DND-41 (cell line): ENCODE data around the gene DDX23.

Experiments
- ATAC-seq: fragments of 200-7000 bp; cut with Tn5 transposase; 3 replicates; pipeline ENCODE4 v1.9.1; 2021; ENCODE audit warnings: low read depth; ENCODE audit not compliant: insufficient read depth
- DNase-seq: peaks from one replicate; pipeline ENCODE4 v3.0.0-alpha.2; 2020
- H2AFZ ChIP-seq: 2 replicates; pipeline ENCODE4 v1.6.0; 2012; ENCODE audit warnings: low read depth, low read length
- H3K27ac ChIP-seq: 2 replicates; pipeline ENCODE4 v1.5.1; 2012; ENCODE audit warnings: low read length, inconsistent platforms
- H3K27me3 ChIP-seq: fragments of 200-600 bp; sonication (generic); 2 replicates; pipeline ENCODE4 v1.6.0; 2012; ENCODE audit warnings: low read length, mild to moderate bottlenecking, inconsistent platforms; ENCODE audit not compliant: insufficient read depth, poor library complexity
- H3K36me3 ChIP-seq: 2 replicates; pipeline ENCODE4 v1.5.1; 2012; ENCODE audit warnings: low read length, inconsistent platforms; ENCODE audit not compliant: insufficient read depth
- H3K4me1 ChIP-seq: 2 replicates; pipeline ENCODE4 v1.5.1; 2012; ENCODE audit warnings: mild to moderate bottlenecking, low read length; ENCODE audit not compliant: insufficient read depth
- H3K4me2 ChIP-seq: 2 replicates; pipeline ENCODE4 v1.6.0; 2012; ENCODE audit warnings: mild to moderate bottlenecking, moderate library complexity, low read length, inconsistent platforms; ENCODE audit not compliant: insufficient read depth
- H3K4me3 ChIP-seq, 2 experiments: fragments of 200-600 bp in 1 of 2; shearing (Covaris generic) in 1 of 2; 2 replicates each; pipeline ENCODE4 v1.5.1; 2012 to 2016; ENCODE audit warnings: inconsistent platforms in 2 of 2, low read length in 2 of 2, mild to moderate bottlenecking in 2 of 2, low read depth in 1 of 2, moderate library complexity in 1 of 2
- H3K79me2 ChIP-seq: 2 replicates; pipeline ENCODE4 v1.6.0; 2012; ENCODE audit warnings: low read length, inconsistent platforms; ENCODE audit not compliant: insufficient read depth
- H3K9ac ChIP-seq: 2 replicates; pipeline ENCODE4 v1.6.0; 2012; ENCODE audit warnings: low read depth, mild to moderate bottlenecking, inconsistent platforms, low read length, moderate library complexity
- H3K9me3 ChIP-seq: 2 replicates; pipeline ENCODE4 v1.5.1; 2012; ENCODE audit warnings: low read length, moderate library complexity, mild to moderate bottlenecking, inconsistent platforms; ENCODE audit not compliant: insufficient read depth, severe bottlenecking
- H4K20me1 ChIP-seq: 2 replicates; pipeline ENCODE4 v1.6.0; 2012; ENCODE audit warnings: low read length; ENCODE audit not compliant: insufficient read depth
- CTCF ChIP-seq: IDR thresholded peaks from 2 replicates; pipeline ENCODE4 v1.5.1; 2012; ENCODE audit warnings: borderline replicate concordance, low read length, moderate library complexity, mild to moderate bottlenecking; ENCODE audit not compliant: poor library complexity, severe bottlenecking; ENCODE audit errors: extremely low read depth
- EZH2 ChIP-seq: IDR thresholded peaks from 3 replicates; pipeline ENCODE4 v1.6.1; 2012; ENCODE audit warnings: borderline replicate concordance, low read depth, mild to moderate bottlenecking, moderate library complexity, low read length, inconsistent platforms; ENCODE audit not compliant: severe bottlenecking

Gene DDX23

GRCh38 chr12:48883305-48884161 lies 31.6 kb upstream of the DDX23 start:
- H3K4me3 ChIP-seq: no peak overlapping the region
- TF ChIP-seq CTCF (no peak), EZH2 (no peak)
- DNase-seq (no peak), ATAC-seq (no peak)
- H3K9me3 ChIP-seq: no peaks in the 10 kb centered on the region
- no peaks in the 10 kb centered on the region for H4K20me1 ChIP-seq
- H3K4me1 ChIP-seq: no peaks in the 10 kb centered on the region
- H3K27me3 ChIP-seq: peaks cover 31% of the 10 kb centered on the region
- no peaks in the 10 kb centered on the region for H3K79me2 ChIP-seq
- no peak overlapping the region for H3K4me2 ChIP-seq
- no peak overlapping the region for H3K27ac ChIP-seq
- H3K9ac ChIP-seq: no peak overlapping the region
- H3K36me3 ChIP-seq: no peaks in the 10 kb centered on the region
- no peak overlapping the region for H2AFZ ChIP-seq

GRCh38 chr12:48882972-48883304 lies 31.0 kb upstream of the DDX23 start:
- H3K4me3 ChIP-seq: no peak overlapping the region
- ATAC-seq (no peak), DNase-seq (no peak)
- no peak overlapping the region for H3K27ac ChIP-seq
- H2AFZ ChIP-seq: no peak overlapping the region
- no peaks in the 10 kb centered on the region for H3K4me1 ChIP-seq
- H3K36me3 ChIP-seq: no peaks in the 10 kb centered on the region
- no peak overlapping the region for H3K9ac ChIP-seq
- H3K9me3 ChIP-seq: no peaks in the 10 kb centered on the region
- no peaks in the 10 kb centered on the region for H3K79me2 ChIP-seq
- H4K20me1 ChIP-seq: no peaks in the 10 kb centered on the region
- TF ChIP-seq EZH2: no peak
- no peak for TF ChIP-seq CTCF
- H3K4me2 ChIP-seq: no peak overlapping the region
- peaks cover 31% of the 10 kb centered on the region for H3K27me3 ChIP-seq

- Histone ChIP-seq H3K9me3 (no peaks in the 10 kb centered on the region), H3K4me1 (no peaks in the 10 kb centered on the region), H3K79me2 (no peaks in the 10 kb centered on the region), H3K27me3 (peaks cover 31% of the 10 kb centered on the region), H3K27ac (no peak overlapping the region), H4K20me1 (no peaks in the 10 kb centered on the region), H2AFZ (no peak overlapping the region), H3K36me3 (no peaks in the 10 kb centered on the region), H3K4me3 (no peak overlapping the region), H3K4me2 (no peak overlapping the region), H3K9ac (no peak overlapping the region)
- DNase-seq (no peak), ATAC-seq (no peak)
- TF ChIP-seq CTCF (no peak), EZH2 (no peak)
Observed at GRCh38 chr12:48882315-48882687, 30.3 kb upstream of the DDX23 start.
